K562 (cell line): ENCODE results near the gene IL12RB1. TPM values are rescaled to one million over a fixed set of nuclear protein-coding genes. Genes with fewer than 3 reads are reported as not detected.
A peak's percentile ranks its signal among the peaks of the same experiment; 100 is the strongest.

Experiments
- CBX8 ChIP-seq: fragments of 200-600 bp; sonication (generic); IDR thresholded peaks from 2 replicates; pipeline ENCODE4 v1.6.1; 2012; ENCODE audit warnings: borderline replicate concordance, mixed run types, low read depth, mild to moderate bottlenecking, moderate library complexity, mixed read lengths, low read length, control low read depth, inconsistent platforms; ENCODE audit not compliant: poor library complexity, severe bottlenecking; ENCODE audit errors: extremely low read depth
- CREM ChIP-seq: IDR thresholded peaks from 2 replicates; pipeline ENCODE4 v1.6.1; 2014; ENCODE audit warnings: antibody characterized with exemption, low read depth
- GABPA ChIP-seq: fragments of 200-800 bp; sonication (Bioruptor generic); conservative IDR thresholded peaks from 2 replicates; pipeline ENCODE4 v1.6.1; 2016; ENCODE audit warnings: low read depth, missing genetic modification characterization, missing compliant biosample characterization
- KDM5B ChIP-seq: fragments of 200-600 bp; sonication (generic); IDR thresholded peaks from 2 replicates; pipeline ENCODE4 v1.6.1; 2012; ENCODE audit warnings: low read depth, mild to moderate bottlenecking, moderate library complexity, low read length, control low read depth, inconsistent platforms; ENCODE audit not compliant: insufficient replicate concordance
- MAZ ChIP-seq, 2 experiments: fragments of 450-650 bp in 1 of 2; sonication (generic) in 1 of 2; formaldehyde crosslinking; IDR thresholded peaks in 1 of 2; conservative IDR thresholded peaks in 1 of 2; 2 replicates each; pipeline versions ENCODE4 v1.4.0 to v1.5.0; 2020; ENCODE audit warnings: mild to moderate bottlenecking in 1 of 2, missing genetic modification reagents in 1 of 2
- NCOA6 ChIP-seq: fragments of 450-650 bp; IDR thresholded peaks from 2 replicates; pipeline ENCODE4 v1.6.1; 2017; ENCODE audit warnings: mild to moderate bottlenecking
- NR3C1 ChIP-seq: sonication (generic); formaldehyde crosslinking; IDR thresholded peaks from 2 replicates; pipeline ENCODE4 v1.8.1; 2022; ENCODE audit warnings: missing genetic modification reagents
- POLR2G ChIP-seq: fragments of 200-400 bp; formaldehyde crosslinking; IDR thresholded peaks from 2 replicates; pipeline ENCODE4 v1.6.1; 2017; ENCODE audit warnings: low read depth, mild to moderate bottlenecking, antibody characterized with exemption, low read length, moderate library complexity
- PRMT5 ChIP-seq: sonication (generic); formaldehyde crosslinking; IDR thresholded peaks from 2 replicates; pipeline ENCODE4 v1.5.0; 2020; ENCODE audit warnings: missing genetic modification reagents
- PTTG1 ChIP-seq: fragments of 450-650 bp; IDR thresholded peaks from 2 replicates; pipeline ENCODE4 v1.6.1; 2016; ENCODE audit warnings: low read depth, mild to moderate bottlenecking, missing genetic modification characterization, missing compliant biosample characterization
- RAD51 ChIP-seq: fragments of 450-650 bp; IDR thresholded peaks from 2 replicates; pipeline ENCODE4 v1.7.1; 2016; ENCODE audit warnings: low read depth, mild to moderate bottlenecking, borderline replicate concordance
- TFE3 ChIP-seq: fragments of 450-650 bp; formaldehyde crosslinking; IDR thresholded peaks from 2 replicates; pipeline ENCODE4 v1.4.0; 2020; ENCODE audit warnings: mild to moderate bottlenecking, mixed read lengths
- TRIM24 ChIP-seq, 2 experiments: fragments of 450-650 bp; IDR thresholded peaks; 2 replicates each; pipeline ENCODE4 v1.6.1; 2016
- YY1 ChIP-seq, 3 experiments: IDR thresholded peaks; 2 replicates each; pipeline ENCODE4 v1.6.1; 2011; ENCODE audit warnings: low read length in 2 of 3, mild to moderate bottlenecking in 2 of 3, moderate library complexity in 2 of 3, borderline replicate concordance in 1 of 3, control low read depth in 1 of 3, low read depth in 1 of 3; ENCODE audit not compliant: insufficient read depth in 3 of 3, insufficient replicate concordance in 2 of 3, control insufficient read depth in 1 of 3, insufficient read length in 1 of 3; ENCODE audit errors: extremely low read depth in 1 of 3
- ZBTB7A ChIP-seq: IDR thresholded peaks from 2 replicates; pipeline ENCODE4 v1.6.1; 2011; ENCODE audit warnings: low read depth, mild to moderate bottlenecking, low read length, moderate library complexity, borderline replicate concordance; ENCODE audit not compliant: control insufficient read depth
- ZNF354B ChIP-seq: fragments of 250-450 bp; sonication (Bioruptor Pico); IDR thresholded peaks from 2 replicates; pipeline ENCODE4 v1.4.0; 2020
- ZNF766 ChIP-seq: fragments of 200-800 bp; sonication (Bioruptor generic); conservative IDR thresholded peaks from 2 replicates; pipeline ENCODE4 v1.6.1; 2016; ENCODE audit warnings: missing genetic modification characterization, missing compliant biosample characterization
- ZNF785 ChIP-seq: fragments of 250-450 bp; sonication (Bioruptor Pico); IDR thresholded peaks from 2 replicates; pipeline ENCODE4 v1.4.0; 2020; ENCODE audit warnings: mild to moderate bottlenecking
- ZZZ3 ChIP-seq: fragments of 450-650 bp; IDR thresholded peaks from 2 replicates; pipeline ENCODE4 v1.6.1; 2016; ENCODE audit warnings: antibody characterized with exemption, mild to moderate bottlenecking, moderate library complexity
- polyA plus RNA-seq, 8 experiments: library from polyadenylated mRNA; depleted of rRNA in 4 of 8; stranded (reverse) in 5 of 8; unstranded in 3 of 8; fragments of >200 nt; fragmentation: Nextera tagmentation in 2 of 8; fragmentation: Illumina TruSeq in 1 of 8; extraction: Ambion mirVana in 2 of 8; extraction: Trizol in 1 of 8; gene quantifications; 2 replicates each; pipeline versions ENCODE4 v1.2.1 to v1.2.3, GENCODE V29; 2011 to 2014; ENCODE audit warnings: inconsistent platforms in 1 of 8, missing spikeins in 1 of 8
- total RNA-seq, 7 experiments: library from RNA; depleted of rRNA in 6 of 7; stranded (reverse); fragments of >200 nt in 6 of 7; fragmentation: Illumina TruSeq in 2 of 7; extraction: Trizol in 2 of 7; gene quantifications; 2 replicates each; pipeline versions ENCODE4 v1.2.1 to v1.2.3, GENCODE V29; 2011 to 2021; ENCODE audit warnings: low replicate concordance in 1 of 7
- TF ChIP-seq, protein P1 (sequence below): fragments of 250-450 bp; sonication (Bioruptor Pico); IDR thresholded peaks from 2 replicates; pipeline ENCODE4 v1.5.0; 2021; ENCODE audit warnings: mild to moderate bottlenecking, moderate library complexity
- TF ChIP-seq, protein P2 (sequence below): fragments of 200-800 bp; sonication (Bioruptor generic); IDR thresholded peaks from 2 replicates; pipeline ENCODE4 v1.6.1; 2017; ENCODE audit warnings: missing genetic modification characterization, missing compliant biosample characterization

Gene IL12RB1
- total and polyA plus RNA-seq, 9 of the 15 experiments (the other 6 are each of a cell fraction or from before 2014, with no cell fraction given): 0.04 to 0.07 (median 0.06) TPM; not detected in 5

- TF ChIP-seq CBX8: no peak
- TF ChIP-seq POLR2G: peak; percentile 58; the same call in 1 of the 2 replicates
- no peak for TF ChIP-seq PTTG1 (tag)
- TF ChIP-seq ZBTB7A: no peak
- no peak for TF ChIP-seq ZNF785
- TF ChIP-seq ZNF354B (CRISPR knock-in tag): 0 out of 2 replicates have a peak, but pooled peaks have one; percentile 16
- TF ChIP-seq, protein P1, sequence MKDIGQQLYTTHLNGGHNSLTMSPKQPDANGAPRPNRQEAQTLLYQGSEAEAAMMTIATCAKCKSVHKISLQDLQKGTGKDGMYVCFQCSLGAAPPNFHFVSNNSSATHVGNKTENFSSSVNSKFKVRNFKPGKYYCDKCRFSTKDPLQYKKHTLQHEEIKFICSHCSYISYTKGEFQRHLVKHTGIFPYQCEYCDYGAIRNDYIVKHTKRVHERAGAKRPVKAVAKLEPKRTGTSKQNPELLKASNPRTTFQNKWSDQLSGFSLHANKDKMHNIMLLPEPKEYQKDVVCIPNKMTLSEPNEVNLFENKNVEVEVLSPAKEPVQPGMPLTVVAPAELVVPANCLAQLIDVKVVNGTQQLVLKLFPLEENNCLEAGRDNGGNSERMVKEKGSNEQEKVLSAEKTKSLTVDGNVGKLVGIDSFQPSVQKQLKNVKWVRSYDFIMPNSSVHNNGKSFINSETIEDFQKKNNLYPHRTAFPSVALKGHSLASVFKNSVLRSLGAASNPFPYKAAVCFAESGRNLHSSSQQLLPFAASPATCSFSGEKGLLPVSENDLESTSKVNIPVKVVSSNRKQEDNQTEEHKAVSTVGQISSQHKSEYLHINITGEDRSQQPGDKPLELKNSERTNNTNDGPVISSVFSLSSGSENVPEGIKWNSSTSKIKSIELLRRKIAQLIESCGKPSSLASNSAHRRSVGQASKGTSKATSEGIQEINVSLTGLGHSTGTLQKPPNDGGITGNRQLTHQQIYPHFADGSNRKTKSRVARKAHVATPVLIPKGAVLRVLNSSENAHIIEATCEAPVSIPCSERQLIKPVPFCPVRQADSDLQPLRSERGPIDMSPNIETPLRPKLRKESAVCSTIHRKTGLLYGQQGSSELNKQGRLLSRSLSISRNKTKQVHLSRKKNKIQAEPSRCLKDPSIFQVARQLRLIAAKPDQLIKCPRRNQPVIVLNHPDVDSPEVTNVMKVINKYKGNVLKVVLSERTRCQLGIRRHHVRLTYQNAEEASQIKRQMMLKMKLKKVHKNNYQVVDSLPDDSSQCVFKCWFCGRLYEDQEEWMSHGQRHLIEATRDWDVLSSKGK (CRISPR knock-in tag): no peak
- no peak for TF ChIP-seq NR3C1 (CRISPR knock-in tag)
- TF ChIP-seq RAD51: peak; percentile 32; the same call in 1 of the 2 replicates
- peak; percentile 69 for TF ChIP-seq GABPA (tag)
- TF ChIP-seq ZZZ3: no peak
- TF ChIP-seq YY1 (IDR thresholded peaks at IDR 0.05; ENCODE audit: borderline replicate concordance in 1 of 3, control insufficient read depth in 1 of 3, extremely low read depth in 1 of 3, insufficient read depth in 3 of 3, insufficient read length in 1 of 3, insufficient replicate concordance in 2 of 3, low read depth in 1 of 3, low read length in 2 of 3): peak in 1 of 3 experiments; percentile 12
- TF ChIP-seq CREM: 0 out of 2 replicates have a peak, but pooled peaks have one; percentile 12
- no peak for TF ChIP-seq PRMT5 (CRISPR knock-in tag)
- peak; percentile 65 for TF ChIP-seq TFE3
- TF ChIP-seq TRIM24 (IDR thresholded peaks at IDR 0.05): no peak
- no peak for TF ChIP-seq NCOA6
- peak; percentile 47 for TF ChIP-seq KDM5B
- TF ChIP-seq, protein P2, sequence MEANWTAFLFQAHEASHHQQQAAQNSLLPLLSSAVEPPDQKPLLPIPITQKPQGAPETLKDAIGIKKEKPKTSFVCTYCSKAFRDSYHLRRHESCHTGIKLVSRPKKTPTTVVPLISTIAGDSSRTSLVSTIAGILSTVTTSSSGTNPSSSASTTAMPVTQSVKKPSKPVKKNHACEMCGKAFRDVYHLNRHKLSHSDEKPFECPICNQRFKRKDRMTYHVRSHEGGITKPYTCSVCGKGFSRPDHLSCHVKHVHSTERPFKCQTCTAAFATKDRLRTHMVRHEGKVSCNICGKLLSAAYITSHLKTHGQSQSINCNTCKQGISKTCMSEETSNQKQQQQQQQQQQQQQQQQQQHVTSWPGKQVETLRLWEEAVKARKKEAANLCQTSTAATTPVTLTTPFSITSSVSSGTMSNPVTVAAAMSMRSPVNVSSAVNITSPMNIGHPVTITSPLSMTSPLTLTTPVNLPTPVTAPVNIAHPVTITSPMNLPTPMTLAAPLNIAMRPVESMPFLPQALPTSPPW: peak; percentile 73
- TF ChIP-seq MAZ (CRISPR knock-in tag; conservative IDR thresholded peaks at IDR 0.05 in 1 of 2, IDR thresholded peaks at IDR 0.05 in 1 of 2): peak in 1 of 2 experiments; percentile 72; a peak in 2 of 4 replicates
- peak; percentile 72 for TF ChIP-seq ZNF766
Measured at GRCh38 chr19:18091217-18091608, 4.5 kb upstream of the IL12RB1 start (continued).
